DOHH2 (cell line): ENCODE results near the gene SYNJ2.

Source experiments
- H3F3A ChIP-seq: fragments of 200-600 bp; sonication (generic), shearing (Covaris generic); 2 replicates; pipeline ENCODE4 v1.6.0; 2016; ENCODE audit warnings: antibody characterized with exemption, mild to moderate bottlenecking; ENCODE audit not compliant: control insufficient read depth, insufficient read depth
- H3K27ac ChIP-seq: fragments of 200-600 bp; sonication (generic); 2 replicates; pipeline ENCODE4 v1.5.1; 2014; ENCODE audit warnings: low read depth, mild to moderate bottlenecking, low read length, moderate library complexity
- H3K27me3 ChIP-seq: fragments of 200-600 bp; sonication (generic); 2 replicates; pipeline ENCODE4 v1.6.1; 2014; ENCODE audit warnings: mild to moderate bottlenecking, low read length, mixed read lengths; ENCODE audit not compliant: control insufficient read depth
- H3K36me3 ChIP-seq: fragments of 200-600 bp; sonication (generic); 2 replicates; pipeline ENCODE4 v1.6.1; 2014; ENCODE audit warnings: mild to moderate bottlenecking, low read length, moderate library complexity, mixed read lengths; ENCODE audit not compliant: control insufficient read depth
- H3K4me1 ChIP-seq: fragments of 200-600 bp; sonication (generic); 2 replicates; pipeline ENCODE4 v1.6.1; 2014; ENCODE audit warnings: mild to moderate bottlenecking, low read length, mixed read lengths; ENCODE audit not compliant: control insufficient read depth
- H3K4me2 ChIP-seq: fragments of 200-600 bp; sonication (generic); 2 replicates; pipeline ENCODE4 v1.6.0; 2014; ENCODE audit warnings: mild to moderate bottlenecking, low read length, moderate library complexity
- H3K4me3 ChIP-seq: fragments of 200-600 bp; sonication (generic); 2 replicates; pipeline ENCODE4 v1.5.1; 2014; ENCODE audit warnings: mild to moderate bottlenecking, low read length, mixed read lengths
- H3K79me2 ChIP-seq: fragments of 200-600 bp; sonication (generic); 2 replicates; pipeline ENCODE4 v1.6.1; 2014; ENCODE audit warnings: mild to moderate bottlenecking, low read length, mixed read lengths; ENCODE audit not compliant: control insufficient read depth
- H3K9me2 ChIP-seq: fragments of 200-600 bp; sonication (generic); replicated peaks from 2 replicates; pipeline ENCODE4 v1.6.1; 2014; ENCODE audit warnings: mild to moderate bottlenecking, low read length, mixed read lengths; ENCODE audit not compliant: control insufficient read depth
- H3K9me3 ChIP-seq: fragments of 200-600 bp; sonication (generic); 2 replicates; pipeline ENCODE4 v1.6.1; 2014; ENCODE audit warnings: antibody characterized with exemption, low read length, mixed read lengths; ENCODE audit not compliant: control insufficient read depth, insufficient read depth
- H4K20me1 ChIP-seq: fragments of 200-600 bp; sonication (generic); 2 replicates; pipeline ENCODE4 v1.6.0; 2014; ENCODE audit warnings: low read depth, mild to moderate bottlenecking, antibody characterized with exemption, low read length, moderate library complexity; ENCODE audit not compliant: control insufficient read depth, insufficient read depth
- EZH2phosphoT487 ChIP-seq: fragments of 200-600 bp; sonication (generic); IDR thresholded peaks from 2 replicates; pipeline ENCODE4 v1.6.1; 2017; ENCODE audit warnings: borderline replicate concordance, mild to moderate bottlenecking, antibody characterized with exemption, low read length, moderate library complexity, mixed read lengths
- TF ChIP-seq, protein P1 (sequence below): fragments of 200-600 bp; sonication (generic); IDR thresholded peaks from one replicate; pipeline ENCODE4 v1.5.1; 2014; ENCODE audit warnings: antibody characterized with exemption, mild to moderate bottlenecking, low read depth, low read length; ENCODE audit not compliant: poor library complexity, severe bottlenecking

The SYNJ2 gene

DNA sequence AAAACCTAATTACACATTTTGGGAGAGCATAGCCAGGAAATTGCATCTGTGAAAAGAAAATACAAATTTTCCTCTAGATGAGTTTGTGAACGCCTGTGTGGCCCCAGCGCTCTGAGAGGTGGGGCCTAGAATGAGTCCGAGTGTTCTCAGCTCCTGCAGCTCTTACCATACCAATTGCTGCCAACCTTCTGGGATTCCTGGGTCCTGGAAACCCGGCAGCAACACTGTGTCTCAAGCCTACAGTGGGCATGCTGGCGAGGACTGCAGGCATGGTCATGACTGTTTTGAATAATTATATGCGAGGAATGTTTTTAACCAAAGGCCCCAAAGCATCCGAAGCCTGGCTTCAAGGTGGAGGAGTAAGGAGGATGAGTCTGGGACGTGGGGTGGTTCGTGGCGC lies 96.0 kb downstream of the SYNJ2 start:
- no peaks in the 10 kb centered on the region for H3K79me2 ChIP-seq
- no peaks in the 10 kb centered on the region for H3K9me3 ChIP-seq
- H3F3A ChIP-seq: no peaks in the 10 kb centered on the region
- no peaks in the 10 kb centered on the region for H3K9me2 ChIP-seq
- H3K27me3 ChIP-seq: no peaks in the 10 kb centered on the region
- TF ChIP-seq, protein P1, sequence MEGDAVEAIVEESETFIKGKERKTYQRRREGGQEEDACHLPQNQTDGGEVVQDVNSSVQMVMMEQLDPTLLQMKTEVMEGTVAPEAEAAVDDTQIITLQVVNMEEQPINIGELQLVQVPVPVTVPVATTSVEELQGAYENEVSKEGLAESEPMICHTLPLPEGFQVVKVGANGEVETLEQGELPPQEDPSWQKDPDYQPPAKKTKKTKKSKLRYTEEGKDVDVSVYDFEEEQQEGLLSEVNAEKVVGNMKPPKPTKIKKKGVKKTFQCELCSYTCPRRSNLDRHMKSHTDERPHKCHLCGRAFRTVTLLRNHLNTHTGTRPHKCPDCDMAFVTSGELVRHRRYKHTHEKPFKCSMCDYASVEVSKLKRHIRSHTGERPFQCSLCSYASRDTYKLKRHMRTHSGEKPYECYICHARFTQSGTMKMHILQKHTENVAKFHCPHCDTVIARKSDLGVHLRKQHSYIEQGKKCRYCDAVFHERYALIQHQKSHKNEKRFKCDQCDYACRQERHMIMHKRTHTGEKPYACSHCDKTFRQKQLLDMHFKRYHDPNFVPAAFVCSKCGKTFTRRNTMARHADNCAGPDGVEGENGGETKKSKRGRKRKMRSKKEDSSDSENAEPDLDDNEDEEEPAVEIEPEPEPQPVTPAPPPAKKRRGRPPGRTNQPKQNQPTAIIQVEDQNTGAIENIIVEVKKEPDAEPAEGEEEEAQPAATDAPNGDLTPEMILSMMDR: no peak
- no peak for TF ChIP-seq EZH2phosphoT487
- H3K36me3 ChIP-seq: no peaks in the 10 kb centered on the region
- no peak overlapping the region for H3K27ac ChIP-seq
- no peak overlapping the region for H3K4me2 ChIP-seq
- H3K4me1 ChIP-seq: no peaks in the 10 kb centered on the region
- H4K20me1 ChIP-seq: no peaks in the 10 kb centered on the region
- no peak overlapping the region for H3K4me3 ChIP-seq

GRCh38 chr6:158078320-158078719 lies 96.7 kb downstream of the SYNJ2 start:
- H3K36me3 ChIP-seq: no peaks in the 10 kb centered on the region
- H3F3A ChIP-seq: no peaks in the 10 kb centered on the region
- H3K79me2 ChIP-seq: no peaks in the 10 kb centered on the region
- H4K20me1 ChIP-seq: no peaks in the 10 kb centered on the region
- H3K4me1 ChIP-seq: no peaks in the 10 kb centered on the region
- H3K4me3 ChIP-seq: no peak overlapping the region
- no peaks in the 10 kb centered on the region for H3K27me3 ChIP-seq
- H3K4me2 ChIP-seq: no peak overlapping the region
- H3K9me3 ChIP-seq: no peaks in the 10 kb centered on the region
- H3K27ac ChIP-seq: no peak overlapping the region
- no peaks in the 10 kb centered on the region for H3K9me2 ChIP-seq
- no peak for TF ChIP-seq EZH2phosphoT487
- TF ChIP-seq, protein P1: no peak

DNA sequence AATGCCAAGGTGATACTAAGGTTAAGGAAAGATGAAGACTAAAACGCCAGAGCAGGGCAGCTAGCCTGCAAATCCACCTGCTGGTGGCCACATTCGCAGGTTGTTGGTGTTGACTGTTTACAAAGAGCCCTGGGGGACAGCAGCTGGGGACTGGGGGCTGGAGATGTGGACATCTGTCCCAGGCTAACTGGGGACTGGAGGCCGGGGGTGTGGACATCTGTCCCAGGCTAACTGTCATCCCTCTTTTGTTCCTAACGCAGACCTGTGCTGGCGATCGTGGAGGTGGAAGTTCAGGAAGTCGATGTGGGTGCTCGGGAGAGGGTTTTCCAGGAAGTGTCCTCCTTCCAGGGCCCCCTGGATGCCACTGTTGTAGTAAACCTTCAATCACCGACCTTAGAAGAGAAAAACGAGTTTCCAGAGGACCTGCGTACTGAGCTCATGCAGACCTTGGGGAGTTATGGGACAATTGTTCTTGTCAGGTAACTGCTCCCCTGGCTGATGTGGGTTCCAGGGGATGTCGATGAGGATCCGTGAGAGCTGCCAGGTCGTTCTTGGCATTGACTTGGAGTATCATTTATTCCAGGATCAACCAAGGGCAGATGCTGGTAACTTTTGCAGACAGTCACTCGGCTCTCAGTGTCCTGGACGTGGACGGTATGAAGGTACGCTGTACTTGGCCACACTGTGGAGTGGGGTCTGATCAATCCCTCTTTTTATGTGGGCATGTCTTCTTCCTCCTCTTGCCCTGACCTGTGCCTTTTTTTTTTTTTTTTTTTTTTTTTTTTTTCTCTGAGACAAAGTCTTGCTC lies 99.4 kb downstream of the SYNJ2 start:
- H3F3A ChIP-seq: no peaks in the 10 kb centered on the region
- TF ChIP-seq, protein P1: no peak
- no peak for TF ChIP-seq EZH2phosphoT487
- H3K9me3 ChIP-seq: no peaks in the 10 kb centered on the region
- H3K4me1 ChIP-seq: no peaks in the 10 kb centered on the region
- no peaks in the 10 kb centered on the region for H3K9me2 ChIP-seq
- H3K27me3 ChIP-seq: no peaks in the 10 kb centered on the region
- no peaks in the 10 kb centered on the region for H3K79me2 ChIP-seq
- H3K27ac ChIP-seq: no peak overlapping the region
- no peaks in the 10 kb centered on the region for H3K36me3 ChIP-seq
- no peaks in the 10 kb centered on the region for H4K20me1 ChIP-seq
- H3K4me2 ChIP-seq: no peak overlapping the region
- H3K4me3 ChIP-seq: no peak overlapping the region
